Ovary (tissue), 3 donors: Measurements from ENCODE around the gene CELF2.

Experiments
- EP300 ChIP-seq: sonication (generic); formaldehyde crosslinking; IDR thresholded peaks from one replicate; pipeline ENCODE4 v1.6.1; 2017; ENCODE audit warnings: antibody characterized with exemption
- POLR2A ChIP-seq: fragments of 450-650 bp; IDR thresholded peaks from one replicate; pipeline ENCODE4 v1.6.1; 2017; ENCODE audit warnings: antibody characterized with exemption, mild to moderate bottlenecking, moderate library complexity
- TF ChIP-seq, protein P1 (sequence below), 3 donors: fragments of 450-650 bp in 2 of 3; fragments of 200-600 bp in 1 of 3; IDR thresholded peaks; one replicate each; pipeline versions ENCODE4 v1.5.1 to v1.8.0; 2016 to 2022; ENCODE audit warnings: antibody characterized with exemption in 3 of 3, mild to moderate bottlenecking in 1 of 3
- donor health status: DM: no; HTN: no; CAD: no.

DNA sequence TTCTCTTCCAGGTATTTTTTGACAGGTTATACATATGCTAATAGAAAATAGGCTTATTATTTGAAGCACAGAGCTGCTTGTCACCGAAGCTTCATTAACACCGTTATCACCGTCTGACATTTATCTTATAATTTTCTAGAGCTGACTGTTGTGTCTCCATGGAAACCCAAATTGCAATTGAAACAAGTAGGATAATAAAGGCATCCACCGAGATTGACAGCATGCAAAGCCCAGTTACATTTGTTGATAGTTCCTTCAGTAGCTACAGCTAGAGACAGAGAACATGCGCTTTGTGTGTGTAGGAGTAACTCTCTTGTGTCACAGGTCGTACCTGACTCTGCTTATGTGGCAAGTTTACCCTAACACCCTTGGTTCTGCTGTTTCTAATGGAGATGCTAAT, 135.6 kb downstream of the CELF2 start:
- TF ChIP-seq EP300 (no peak), POLR2A (no peak)
- TF ChIP-seq, protein P1, sequence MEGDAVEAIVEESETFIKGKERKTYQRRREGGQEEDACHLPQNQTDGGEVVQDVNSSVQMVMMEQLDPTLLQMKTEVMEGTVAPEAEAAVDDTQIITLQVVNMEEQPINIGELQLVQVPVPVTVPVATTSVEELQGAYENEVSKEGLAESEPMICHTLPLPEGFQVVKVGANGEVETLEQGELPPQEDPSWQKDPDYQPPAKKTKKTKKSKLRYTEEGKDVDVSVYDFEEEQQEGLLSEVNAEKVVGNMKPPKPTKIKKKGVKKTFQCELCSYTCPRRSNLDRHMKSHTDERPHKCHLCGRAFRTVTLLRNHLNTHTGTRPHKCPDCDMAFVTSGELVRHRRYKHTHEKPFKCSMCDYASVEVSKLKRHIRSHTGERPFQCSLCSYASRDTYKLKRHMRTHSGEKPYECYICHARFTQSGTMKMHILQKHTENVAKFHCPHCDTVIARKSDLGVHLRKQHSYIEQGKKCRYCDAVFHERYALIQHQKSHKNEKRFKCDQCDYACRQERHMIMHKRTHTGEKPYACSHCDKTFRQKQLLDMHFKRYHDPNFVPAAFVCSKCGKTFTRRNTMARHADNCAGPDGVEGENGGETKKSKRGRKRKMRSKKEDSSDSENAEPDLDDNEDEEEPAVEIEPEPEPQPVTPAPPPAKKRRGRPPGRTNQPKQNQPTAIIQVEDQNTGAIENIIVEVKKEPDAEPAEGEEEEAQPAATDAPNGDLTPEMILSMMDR (IDR thresholded peaks at IDR 0.05) = no peak
